ENCODE results near the gene WDR90.

Gene WDR90

GRCh38 chr16:641326-642188 is 7.6 kb upstream of the WDR90 start, which contains the start of gene MCRIP2:
TSS of gene MCRIP2 (plus strand) at chr16:641828. CDS start at chr16:641992, 164 bp downstream.
- DNase-seq (ENCODE audit: low read depth): peak; percentile 90
- TF ChIP-seq CTCF (IDR thresholded peaks at IDR 0.05; ENCODE audit: insufficient read depth, low read depth, low read length, missing control alignments): no peak
- H3K4me3 ChIP-seq (ENCODE audit: low read depth, low read length): peak within 1 kb of the TSS; percentile 93

GRCh38 chr16:642189-643049 is 6.7 kb upstream of the WDR90 start:
- no peak for TF ChIP-seq CTCF (IDR thresholded peaks at IDR 0.05; ENCODE audit: insufficient read depth, low read depth, low read length, missing control alignments)
- peak overlapping the region; percentile 93 for H3K4me3 ChIP-seq (ENCODE audit: low read depth, low read length)
- DNase-seq (ENCODE audit: low read depth): peak; percentile 81

GRCh38 chr16:643050-643368 is 6.2 kb upstream of the WDR90 start:
- peak overlapping the region; percentile 93 for H3K4me3 ChIP-seq (ENCODE audit: low read depth, low read length)
- no peak for DNase-seq (ENCODE audit: low read depth)
- no peak for TF ChIP-seq CTCF (IDR thresholded peaks at IDR 0.05; ENCODE audit: insufficient read depth, low read depth, low read length, missing control alignments)

DNA sequence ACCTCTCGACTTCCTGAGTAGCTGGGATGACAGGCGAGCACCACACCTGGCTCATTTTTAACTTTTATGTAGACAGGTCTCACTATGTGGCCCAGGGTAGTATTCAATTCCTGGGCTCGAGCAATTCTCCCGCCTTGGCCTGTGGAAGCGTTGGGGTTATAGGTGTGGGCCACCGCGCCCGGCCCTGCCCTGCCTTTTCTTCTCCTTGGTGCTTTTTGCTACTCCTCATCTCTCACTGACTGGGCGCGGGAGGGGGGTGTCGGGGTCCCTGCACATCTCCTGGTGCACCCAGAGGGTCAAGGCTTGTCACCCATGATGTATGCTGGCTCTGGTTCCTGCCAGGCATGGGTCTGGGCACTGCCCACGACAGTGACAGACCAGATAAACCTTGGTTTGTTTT is 4.6 kb upstream of the WDR90 start:
- no peak overlapping the region for H3K4me3 ChIP-seq (ENCODE audit: low read depth, low read length)
- TF ChIP-seq CTCF (IDR thresholded peaks at IDR 0.05; ENCODE audit: insufficient read depth, low read depth, low read length, missing control alignments): no peak
- no peak for DNase-seq (ENCODE audit: low read depth)

- TF ChIP-seq CTCF (IDR thresholded peaks at IDR 0.05; ENCODE audit: insufficient read depth, low read depth, low read length, missing control alignments): no peak
- H3K4me3 ChIP-seq (ENCODE audit: low read depth, low read length): no peak overlapping the region
- DNase-seq (ENCODE audit: low read depth): no peak
Measured at GRCh38 chr16:645852-646678, 3.1 kb upstream of the WDR90 start.

DNA sequence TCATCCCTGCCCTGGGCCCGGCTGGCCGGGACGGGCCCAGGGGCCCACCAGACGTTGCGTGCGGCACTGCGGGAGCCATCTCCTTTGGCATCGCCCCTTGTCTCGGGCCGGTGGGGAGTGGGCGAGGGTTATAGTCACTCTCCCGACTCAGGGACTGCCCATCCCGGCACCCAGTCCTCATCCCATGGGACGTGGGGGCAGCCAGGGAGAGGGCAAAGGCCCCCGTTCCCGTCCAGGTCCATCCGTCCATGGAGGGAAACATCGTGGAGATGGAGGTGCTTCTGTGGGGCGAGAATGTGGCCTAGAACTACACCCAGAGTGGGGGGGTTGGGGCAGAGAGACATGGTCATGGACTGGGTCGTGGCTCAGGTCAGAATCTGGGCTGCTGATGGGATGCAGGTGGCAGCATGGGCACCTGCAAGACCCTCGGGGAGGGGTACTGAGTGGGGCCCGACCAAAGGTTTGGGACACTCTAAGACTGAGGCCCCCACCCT is 2.4 kb upstream of the WDR90 start:
- no peak for TF ChIP-seq CTCF (IDR thresholded peaks at IDR 0.05; ENCODE audit: insufficient read depth, low read depth, low read length, missing control alignments)
- H3K4me3 ChIP-seq (ENCODE audit: low read depth, low read length): no peak overlapping the region
- DNase-seq (ENCODE audit: low read depth): no peak

Data from GM12865 (cell line).